Mesangial cell (primary cell): ENCODE measurements around the gene FBN3. TPM values are rescaled to one million over a fixed set of nuclear protein-coding genes. Genes with fewer than 3 reads are reported as not detected.

ENCODE experiments used
- total RNA-seq: library from RNA; depleted of rRNA; stranded (reverse); fragments of >200 nt; gene quantifications from 2 replicates; pipeline ENCODE4 v1.2.3, GENCODE V29; 2015

The FBN3 gene
- total RNA-seq: under 0.01 TPM in 1 of 2 replicates, not detected in the other

GRCh38 chr19:8149261-8150094 lies at the start of gene FBN3:
Gene FBN3, minus strand, starts transcription at chr19:8149592. Its CDS starts 2,112 bp downstream, at chr19:8147480.

GRCh38 chr19:8052464-8052859 lies 96.9 kb downstream of the FBN3 start, which contains the start of gene CCL25:
Gene CCL25, plus strand, starts transcription at chr19:8052760. Its CDS starts 290 bp downstream, at chr19:8053050.

Other genes with a start within 250 kb of the FBN3 start
- 11.7 and 17.7 TPM in 2 replicates for gene MAP2K7, start 245.7 kb downstream of the FBN3 start, total RNA-seq
- 1.8 and 4.4 TPM in 2 replicates for gene TGFBR3L, start 234.8 kb downstream of the FBN3 start, total RNA-seq
- gene SNAPC2, start 229.3 kb downstream of the FBN3 start, total RNA-seq: 24.3 and 38.7 TPM in 2 replicates
- 11.9 and 35.4 TPM in 2 replicates for gene CTXN1, start 223.5 kb downstream of the FBN3 start, total RNA-seq
- 55.8 and 76.6 TPM in 2 replicates for gene TIMM44, start 205.9 kb downstream of the FBN3 start, total RNA-seq
- 44.1 and 69.1 TPM in 2 replicates for gene ELAVL1, start 144.0 kb downstream of the FBN3 start, total RNA-seq
- gene CCL25, start 96.8 kb downstream of the FBN3 start, total RNA-seq: not detected in 2 replicates
- 10.4 and 57.3 TPM in 2 replicates for gene CERS4, start 59.8 kb upstream of the FBN3 start, total RNA-seq
- gene CD320, start 158.8 kb upstream of the FBN3 start, total RNA-seq: 70.0 and 158 TPM in 2 replicates
- gene NDUFA7, start 171.8 kb upstream of the FBN3 start, total RNA-seq: 31.1 and 63.6 TPM in 2 replicates
- 361 and 456 TPM in 2 replicates for gene RPS28, start 171.9 kb upstream of the FBN3 start, total RNA-seq
- gene KANK3, start 193.7 kb upstream of the FBN3 start, total RNA-seq: 0.65 and 0.76 TPM in 2 replicates
- gene ANGPTL4, start 214.6 kb upstream of the FBN3 start, total RNA-seq: 5.1 and 28.2 TPM in 2 replicates
- gene RAB11B, start 240.8 kb upstream of the FBN3 start, total RNA-seq: 60.8 and 104 TPM in 2 replicates